ENCODE measurements around the gene MCM10. TPM values are rescaled to one million over a fixed set of nuclear protein-coding genes. Genes with fewer than 3 reads are reported as not detected.

The MCM10 gene
- total and polyA plus RNA-seq, 8 donors = 0.31 to 7.6 (median 2.9) TPM

GRCh38 chr10:13167568-13167967, 6.2 kb downstream of the MCM10 start:
- Histone ChIP-seq H3K27ac (no peak overlapping the region), H3K4me1 (no peaks in the 10 kb centered on the region), H3K36me3 (no peaks in the 10 kb centered on the region), H3K4me3 (no peak overlapping the region), H3K27me3 (no peaks in the 10 kb centered on the region), H3K9me3 (no peaks in the 10 kb centered on the region)
- DNase-seq = no peak
- TF ChIP-seq POLR2AphosphoS5 (IDR thresholded peaks at IDR 0.05) = no peak
- TF ChIP-seq POLR2A (IDR thresholded peaks at IDR 0.05) = no peak
- TF ChIP-seq, protein P1, sequence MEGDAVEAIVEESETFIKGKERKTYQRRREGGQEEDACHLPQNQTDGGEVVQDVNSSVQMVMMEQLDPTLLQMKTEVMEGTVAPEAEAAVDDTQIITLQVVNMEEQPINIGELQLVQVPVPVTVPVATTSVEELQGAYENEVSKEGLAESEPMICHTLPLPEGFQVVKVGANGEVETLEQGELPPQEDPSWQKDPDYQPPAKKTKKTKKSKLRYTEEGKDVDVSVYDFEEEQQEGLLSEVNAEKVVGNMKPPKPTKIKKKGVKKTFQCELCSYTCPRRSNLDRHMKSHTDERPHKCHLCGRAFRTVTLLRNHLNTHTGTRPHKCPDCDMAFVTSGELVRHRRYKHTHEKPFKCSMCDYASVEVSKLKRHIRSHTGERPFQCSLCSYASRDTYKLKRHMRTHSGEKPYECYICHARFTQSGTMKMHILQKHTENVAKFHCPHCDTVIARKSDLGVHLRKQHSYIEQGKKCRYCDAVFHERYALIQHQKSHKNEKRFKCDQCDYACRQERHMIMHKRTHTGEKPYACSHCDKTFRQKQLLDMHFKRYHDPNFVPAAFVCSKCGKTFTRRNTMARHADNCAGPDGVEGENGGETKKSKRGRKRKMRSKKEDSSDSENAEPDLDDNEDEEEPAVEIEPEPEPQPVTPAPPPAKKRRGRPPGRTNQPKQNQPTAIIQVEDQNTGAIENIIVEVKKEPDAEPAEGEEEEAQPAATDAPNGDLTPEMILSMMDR (IDR thresholded peaks at IDR 0.05) = no peak
- no peak for TF ChIP-seq EP300 (IDR thresholded peaks at IDR 0.05)
- 80 to 96% (median 90%) methylated on average over 7 of the region's 7 CpGs for WGBS, 5 donors
- intact Hi-C loops (cut with DNase I; ENCODE audit: low total_unique reads) = loop anchor here (10.0 kb wide), 1 partner anchor 127 kb away; no protein-coding TSS in a partner anchor

DNA sequence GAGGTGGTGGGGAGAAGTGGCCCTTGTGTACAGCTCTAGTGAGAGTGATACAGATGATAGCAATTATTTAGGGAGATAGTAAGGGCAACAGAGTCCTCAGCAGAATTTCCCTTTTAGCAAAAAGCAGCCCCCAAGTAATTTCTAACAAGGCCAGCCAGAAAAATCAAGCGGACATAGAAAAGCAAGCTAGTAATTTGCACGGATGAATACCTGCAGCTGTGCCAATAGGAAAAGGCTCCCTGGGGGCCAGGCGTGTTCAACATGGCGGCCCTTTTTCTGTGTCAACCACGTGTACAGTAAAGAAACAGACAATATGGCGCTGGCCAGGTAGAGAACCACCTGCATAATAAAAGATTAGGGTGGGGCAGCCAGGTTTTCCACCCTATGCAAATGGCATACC, 7.4 kb downstream of the MCM10 start:
- no peak for TF ChIP-seq POLR2AphosphoS5 (IDR thresholded peaks at IDR 0.05)
- TF ChIP-seq EP300 (IDR thresholded peaks at IDR 0.05) = no peak
- TF ChIP-seq POLR2A (IDR thresholded peaks at IDR 0.05) = no peak
- TF ChIP-seq, protein P1 (IDR thresholded peaks at IDR 0.05) = no peak
- Histone ChIP-seq H3K9me3 (no peaks in the 10 kb centered on the region), H3K4me3 (no peak overlapping the region), H3K36me3 (no peaks in the 10 kb centered on the region), H3K27me3 (no peaks in the 10 kb centered on the region), H3K4me1 (no peaks in the 10 kb centered on the region), H3K27ac (no peak overlapping the region)
- 88 to 95% (median 93%) methylated on average over 6 of the region's 6 CpGs for WGBS, 5 donors
- intact Hi-C loops (cut with DNase I; ENCODE audit: low total_unique reads) = loop anchor here (10.0 kb wide), 1 partner anchor 126 kb away; no protein-coding TSS in a partner anchor
- DNase-seq = no peak

- no peak for DNase-seq
These were observed 12.3 kb downstream of the MCM10 start for GRCh38 chr10:13173616-13174015.

GRCh38 chr10:13180788-13181187, 19.4 kb downstream of the MCM10 start:
- DNase-seq = no peak
- Histone ChIP-seq H3K4me3 (no peak overlapping the region), H3K4me1 (peaks cover 0 to 6% (median 0%) of the 10 kb centered on the region in 4 donors), H3K9me3 (no peaks in the 10 kb centered on the region), H3K27me3 (no peaks in the 10 kb centered on the region), H3K36me3 (no peaks in the 10 kb centered on the region), H3K27ac (no peak overlapping the region)
- TF ChIP-seq, protein P1 (IDR thresholded peaks at IDR 0.05) = no peak
- TF ChIP-seq EP300 (IDR thresholded peaks at IDR 0.05) = no peak
- TF ChIP-seq POLR2AphosphoS5 (IDR thresholded peaks at IDR 0.05) = no peak
- TF ChIP-seq POLR2A (IDR thresholded peaks at IDR 0.05) = no peak
- intact Hi-C loops (cut with DNase I; ENCODE audit: low total_unique reads) = no loop called here
- WGBS, 5 donors = 86 to 91% (median 88%) methylated on average over 4 of the region's 4 CpGs

More at GRCh38 chr10:13173616-13174015, 12.3 kb downstream of the MCM10 start:
- Histone ChIP-seq H3K27me3 (no peaks in the 10 kb centered on the region), H3K36me3 (no peaks in the 10 kb centered on the region), H3K4me1 (no peaks in the 10 kb centered on the region), H3K9me3 (no peaks in the 10 kb centered on the region), H3K27ac (no peak overlapping the region), H3K4me3 (no peak overlapping the region)
- TF ChIP-seq POLR2A (IDR thresholded peaks at IDR 0.05) (no peak), EP300 (IDR thresholded peaks at IDR 0.05) (no peak), POLR2AphosphoS5 (IDR thresholded peaks at IDR 0.05) (no peak)
- TF ChIP-seq, protein P1 (IDR thresholded peaks at IDR 0.05) = no peak
- WGBS, 5 donors = 93 to 98% (median 96%) methylated on average over 2 of the region's 2 CpGs
- intact Hi-C loops (cut with DNase I; ENCODE audit: low total_unique reads) = no loop called here
